Tibial nerve (tissue), 4 donors: ENCODE results near the gene CADPS. TPM values are rescaled to one million over a fixed set of nuclear protein-coding genes. Genes with fewer than 3 reads are reported as not detected.

ENCODE experiments used
- DNase-seq, 2 donors: peaks; one replicate each; pipeline ENCODE4 v3.0.0-alpha.2; 2019; ENCODE audit warnings: low spot score in 2 of 2
- H3K27ac ChIP-seq, 4 donors: fragments of 200-600 bp; sonication (generic) in 3 of 4; one replicate each; pipeline ENCODE4 v1.5.1; 2017 to 2019; ENCODE audit warnings: mild to moderate bottlenecking in 1 of 4
- H3K27me3 ChIP-seq, 2 donors: fragments of 200-600 bp; sonication (generic) in 1 of 2; one replicate each; pipeline versions ENCODE4 v1.5.1 to v1.6.0; 2017 to 2019
- H3K36me3 ChIP-seq, 3 donors: fragments of 200-600 bp; sonication (generic); one replicate each; pipeline ENCODE4 v1.5.1; 2018 to 2019
- H3K4me1 ChIP-seq, 4 donors: fragments of 200-600 bp; sonication (generic) in 3 of 4; one replicate each; pipeline ENCODE4 v1.5.1; 2017 to 2019
- H3K4me3 ChIP-seq, 4 donors: fragments of 200-600 bp; sonication (generic) in 3 of 4; one replicate each; pipeline ENCODE4 v1.5.1; 2017 to 2019; ENCODE audit warnings: mild to moderate bottlenecking in 1 of 4, moderate library complexity in 1 of 4
- H3K9me3 ChIP-seq, 4 donors: fragments of 200-600 bp; sonication (generic) in 3 of 4; one replicate each; pipeline ENCODE4 v1.5.1; 2017 to 2019
- CTCF ChIP-seq, 5 experiments: fragments of 200-600 bp in 3 of 5; fragments of 450-650 bp in 2 of 5; sonication (generic) in 3 of 5; IDR thresholded peaks; one replicate each; pipeline ENCODE4 v1.5.1; 2016 to 2019; ENCODE audit warnings: antibody characterized with exemption in 5 of 5, mild to moderate bottlenecking in 3 of 5, moderate library complexity in 2 of 5
- EP300 ChIP-seq, 2 donors: sonication (generic); formaldehyde crosslinking; IDR thresholded peaks; one replicate each; pipeline ENCODE4 v1.6.1; 2017; ENCODE audit warnings: antibody characterized with exemption in 2 of 2, mild to moderate bottlenecking in 1 of 2
- POLR2A ChIP-seq, 2 donors: fragments of 450-650 bp; IDR thresholded peaks; one replicate each; pipeline ENCODE4 v1.6.1; 2017; ENCODE audit warnings: antibody characterized with exemption in 2 of 2, mild to moderate bottlenecking in 2 of 2, moderate library complexity in 2 of 2
- WGBS, 2 donors: methylation state at CpG; one replicate each; pipeline ENCODE4 v1.1.5; 2018; 5-methylcytosine and 5-hydroxymethylcytosine counted together
- total RNA-seq, 4 donors: library from RNA; depleted of rRNA; stranded (reverse); fragments of >200 nt; gene quantifications; one replicate each; pipeline ENCODE4 v1.1.0, GENCODE V29; 2016

CADPS gene
- total RNA-seq, 4 donors from 2014 or later: 16.2 to 16.7 TPM; not detected in 2

- WGBS, 2 donors: 55% methylated on average over 11 of the region's 11 CpGs
- Histone ChIP-seq H3K36me3 (no peaks in the 10 kb centered on the region), H3K27me3 (no peaks in the 10 kb centered on the region), H3K27ac (no peak overlapping the region), H3K4me3 (no peak overlapping the region), H3K4me1 (no peaks in the 10 kb centered on the region), H3K9me3 (no peaks in the 10 kb centered on the region)
- no peak for TF ChIP-seq POLR2A (IDR thresholded peaks at IDR 0.05)
- TF ChIP-seq CTCF (IDR thresholded peaks at IDR 0.05): no peak
- TF ChIP-seq EP300 (IDR thresholded peaks at IDR 0.05): no peak
- peak in 1 of 2 donors; percentile 33 for DNase-seq
These were observed 307.9 kb downstream of the CADPS start for GRCh38 chr3:62567097-62568021.

DNA sequence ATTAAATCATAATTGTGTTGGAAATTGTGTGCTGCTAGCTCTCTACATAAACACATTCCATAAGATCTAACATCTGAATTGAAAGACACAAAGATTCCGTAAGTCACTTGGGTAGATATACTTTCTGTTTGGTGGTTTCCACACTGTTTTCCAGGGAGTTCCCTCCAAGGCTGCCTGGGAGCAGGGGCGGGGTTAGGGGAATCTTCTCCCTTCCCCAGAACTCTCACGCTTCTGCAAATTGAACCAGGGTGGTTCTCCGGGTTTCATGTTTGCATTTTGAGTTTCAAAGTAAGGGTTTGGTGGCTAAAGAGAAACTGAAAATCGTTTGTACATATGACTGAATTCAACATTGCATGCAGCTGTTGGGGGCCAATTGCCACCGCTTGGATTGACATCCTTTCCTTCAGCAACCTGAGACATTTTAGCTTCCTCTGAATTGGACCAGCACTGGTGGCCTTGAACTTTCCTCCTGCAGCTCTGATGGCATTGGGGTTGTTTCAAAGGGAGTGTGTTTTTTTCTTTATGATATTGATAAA lies 309.1 kb downstream of the CADPS start:
- 76 to 80% methylated on average over 6 of the region's 6 CpGs for WGBS, 2 donors

GRCh38 chr3:62562596-62562995 lies 312.6 kb downstream of the CADPS start:
- Histone ChIP-seq H3K4me3 (no peak overlapping the region), H3K4me1 (no peaks in the 10 kb centered on the region), H3K27me3 (no peaks in the 10 kb centered on the region), H3K36me3 (no peaks in the 10 kb centered on the region), H3K9me3 (no peaks in the 10 kb centered on the region), H3K27ac (no peak overlapping the region)
- no peak for DNase-seq
- no peak for TF ChIP-seq POLR2A (IDR thresholded peaks at IDR 0.05)
- TF ChIP-seq CTCF (IDR thresholded peaks at IDR 0.05): no peak
- TF ChIP-seq EP300 (IDR thresholded peaks at IDR 0.05): no peak

More for the DNA sequence above, 309.1 kb downstream of the CADPS start:
- Histone ChIP-seq H3K4me3 (no peak overlapping the region), H3K27me3 (no peaks in the 10 kb centered on the region), H3K9me3 (no peaks in the 10 kb centered on the region), H3K4me1 (no peaks in the 10 kb centered on the region), H3K36me3 (no peaks in the 10 kb centered on the region), H3K27ac (no peak overlapping the region)
- DNase-seq: no peak
- TF ChIP-seq POLR2A (IDR thresholded peaks at IDR 0.05) (no peak), EP300 (IDR thresholded peaks at IDR 0.05) (no peak), CTCF (IDR thresholded peaks at IDR 0.05) (no peak)

DNA sequence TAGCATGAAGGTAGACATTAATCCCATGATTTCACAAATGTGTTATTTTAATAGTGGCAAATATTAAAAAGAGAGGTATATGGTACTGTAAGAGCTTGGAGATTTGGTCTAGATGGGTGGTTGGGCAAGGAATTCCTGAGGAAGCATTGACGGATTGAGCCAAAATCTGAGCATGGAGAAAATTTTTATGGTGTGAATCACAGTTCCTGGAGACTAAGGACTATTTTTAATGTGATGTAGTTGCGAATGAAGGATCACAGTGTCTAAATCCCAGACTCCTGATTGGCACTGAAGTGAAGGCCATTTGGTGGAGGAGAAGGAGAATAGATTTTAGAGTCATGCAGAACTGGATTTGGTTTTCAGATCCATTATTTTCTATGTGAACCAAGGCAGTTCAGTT lies 313.2 kb downstream of the CADPS start:
- no peaks in the 10 kb centered on the region for H3K9me3 ChIP-seq
- no peaks in the 10 kb centered on the region for H3K27me3 ChIP-seq
- no peak for TF ChIP-seq POLR2A (IDR thresholded peaks at IDR 0.05)
- TF ChIP-seq CTCF (IDR thresholded peaks at IDR 0.05): no peak
- TF ChIP-seq EP300 (IDR thresholded peaks at IDR 0.05): no peak
- H3K27ac ChIP-seq: no peak overlapping the region
- no peaks in the 10 kb centered on the region for H3K4me1 ChIP-seq
- no peak for DNase-seq
- 29 to 38% methylated on average over 2 of the region's 2 CpGs for WGBS, 2 donors
- no peak overlapping the region for H3K4me3 ChIP-seq
- H3K36me3 ChIP-seq: no peaks in the 10 kb centered on the region

- Histone ChIP-seq H3K27me3 (no peaks in the 10 kb centered on the region), H3K9me3 (no peaks in the 10 kb centered on the region), H3K36me3 (no peaks in the 10 kb centered on the region), H3K27ac (no peak overlapping the region), H3K4me1 (no peaks in the 10 kb centered on the region), H3K4me3 (no peak overlapping the region)
- TF ChIP-seq EP300 (IDR thresholded peaks at IDR 0.05) (no peak), CTCF (IDR thresholded peaks at IDR 0.05) (peak in 1 of 5 experiments; percentile 28), POLR2A (IDR thresholded peaks at IDR 0.05) (no peak)
- DNase-seq: no peak
- 26 to 28% methylated on average over 2 of the region's 2 CpGs for WGBS, 2 donors
These were observed 315.3 kb downstream of the CADPS start for GRCh38 chr3:62559831-62560445.
